Neural cell (in vitro differentiated cells): ENCODE measurements around the gene PYGM. TPM values are rescaled to one million over a fixed set of nuclear protein-coding genes. Genes with fewer than 3 reads are reported as not detected.

Experiments used
- H2AFZ ChIP-seq: fragments of 200-600, 300-800 bp; sonication (generic), shearing (Covaris generic); 2 replicates; pipeline ENCODE4 v1.6.0; 2014; ENCODE audit warnings: low read depth, mild to moderate bottlenecking, antibody characterized with exemption, low read length, moderate library complexity
- H3F3A ChIP-seq: fragments of 200-600 bp; shearing (Covaris generic); 2 replicates; pipeline ENCODE4 v1.6.1; 2016; ENCODE audit warnings: mild to moderate bottlenecking, moderate library complexity, mixed read lengths, antibody characterized with exemption, low read length; ENCODE audit not compliant: insufficient read depth, poor library complexity, severe bottlenecking
- H3K27ac ChIP-seq: fragments of 200-600, 300-800 bp; sonication (generic), shearing (Covaris generic); 2 replicates; pipeline ENCODE4 v1.5.1; 2014; ENCODE audit warnings: mild to moderate bottlenecking, low read length, moderate library complexity
- H3K27me3 ChIP-seq: fragments of 300-800, 200-600 bp; sonication (generic), shearing (Covaris generic); 2 replicates; pipeline ENCODE4 v1.6.0; 2014; ENCODE audit warnings: mild to moderate bottlenecking, low read depth, low read length, moderate library complexity; ENCODE audit not compliant: insufficient read depth
- H3K36me3 ChIP-seq: fragments of 300-800, 200-600 bp; sonication (generic), shearing (Covaris generic); 2 replicates; pipeline ENCODE4 v1.5.1; 2014; ENCODE audit warnings: mild to moderate bottlenecking, antibody characterized with exemption, low read length, moderate library complexity; ENCODE audit not compliant: insufficient read depth
- H3K4me2 ChIP-seq: fragments of 300-800, 200-600 bp; sonication (generic), shearing (Covaris generic); 2 replicates; pipeline ENCODE4 v1.6.0; 2014; ENCODE audit warnings: mild to moderate bottlenecking, low read length
- H3K4me3 ChIP-seq: fragments of 300-800, 200-600 bp; sonication (generic), shearing (Covaris generic); 2 replicates; pipeline ENCODE4 v1.5.1; 2014; ENCODE audit warnings: mild to moderate bottlenecking, low read length, moderate library complexity
- H3K79me2 ChIP-seq: fragments of 200-600 bp; shearing (Covaris generic); replicated peaks from 2 replicates; pipeline ENCODE4 v1.6.0; 2014; ENCODE audit warnings: mild to moderate bottlenecking, low read length, moderate library complexity; ENCODE audit not compliant: insufficient read depth
- H3K9ac ChIP-seq: fragments of 300-800, 200-600 bp; sonication (generic), shearing (Covaris generic); 2 replicates; pipeline ENCODE4 v1.6.1; 2016; ENCODE audit warnings: mild to moderate bottlenecking, low read length, mixed read lengths
- H3K9me2 ChIP-seq: fragments of 200-600 bp; shearing (Covaris generic); 2 replicates; pipeline ENCODE4 v1.6.1; 2016; ENCODE audit warnings: mild to moderate bottlenecking, low read length, mixed read lengths; ENCODE audit not compliant: insufficient read depth
- H3K9me3 ChIP-seq: fragments of 200-600, 300-800 bp; sonication (generic), shearing (Covaris generic); 2 replicates; pipeline ENCODE4 v1.6.1; 2016; ENCODE audit warnings: mild to moderate bottlenecking, mixed run types, low read length, moderate library complexity, mixed read lengths
- H4K20me1 ChIP-seq: fragments of 200-600 bp; shearing (Covaris generic); 2 replicates; pipeline ENCODE4 v1.6.1; 2016; ENCODE audit warnings: mild to moderate bottlenecking, mixed run types; ENCODE audit not compliant: insufficient read depth
- EP300 ChIP-seq: fragments of 450-650 bp; conservative IDR thresholded peaks from 2 replicates; pipeline ENCODE4 v1.6.1; 2014; ENCODE audit warnings: antibody characterized with exemption, mild to moderate bottlenecking, moderate library complexity; ENCODE audit not compliant: poor library complexity, severe bottlenecking
- EZH2 ChIP-seq: fragments of 200-600, 300-800 bp; shearing (Covaris generic), sonication (generic); IDR thresholded peaks from 2 replicates; pipeline ENCODE4 v1.6.1; 2014; ENCODE audit warnings: antibody characterized with exemption, low read length, borderline replicate concordance, mild to moderate bottlenecking; ENCODE audit not compliant: insufficient read depth, poor library complexity, severe bottlenecking
- MXI1 ChIP-seq: fragments of 450-650 bp; conservative IDR thresholded peaks from 2 replicates; pipeline ENCODE4 v1.6.1; 2014; ENCODE audit warnings: antibody characterized with exemption, mild to moderate bottlenecking; ENCODE audit not compliant: poor library complexity, severe bottlenecking
- POLR2AphosphoS5 ChIP-seq: IDR thresholded peaks from 2 replicates; pipeline ENCODE4 v1.6.1; 2012
- RAD21 ChIP-seq: fragments of 450-650 bp; conservative IDR thresholded peaks from 2 replicates; pipeline ENCODE4 v1.6.1; 2014; ENCODE audit warnings: antibody characterized with exemption, mild to moderate bottlenecking, moderate library complexity
- SMC3 ChIP-seq: fragments of 450-650 bp; conservative IDR thresholded peaks from 2 replicates; pipeline ENCODE4 v1.6.1; 2014; ENCODE audit warnings: antibody characterized with exemption, mild to moderate bottlenecking, moderate library complexity; ENCODE audit not compliant: poor library complexity
- TAF1 ChIP-seq: IDR thresholded peaks from 2 replicates; pipeline ENCODE4 v1.6.1; 2012; ENCODE audit warnings: low read depth
- polyA plus RNA-seq: library from polyadenylated mRNA; depleted of rRNA; stranded (reverse); fragments of >200 nt; gene quantifications from 2 replicates; pipeline ENCODE4 v1.2.3, GENCODE V29; 2014
- TF ChIP-seq, protein P1 (sequence below): IDR thresholded peaks from 2 replicates; pipeline ENCODE4 v1.6.1; 2012; ENCODE audit warnings: borderline replicate concordance
- TF ChIP-seq, protein P2 (sequence below): fragments of 450-650 bp; IDR thresholded peaks from 2 replicates; pipeline ENCODE4 v1.5.1; 2014; ENCODE audit warnings: antibody characterized with exemption, mild to moderate bottlenecking, moderate library complexity; ENCODE audit not compliant: poor library complexity, severe bottlenecking

The PYGM gene
- polyA plus RNA-seq, 1 donor from 2014 or later: 0.43 TPM

DNA sequence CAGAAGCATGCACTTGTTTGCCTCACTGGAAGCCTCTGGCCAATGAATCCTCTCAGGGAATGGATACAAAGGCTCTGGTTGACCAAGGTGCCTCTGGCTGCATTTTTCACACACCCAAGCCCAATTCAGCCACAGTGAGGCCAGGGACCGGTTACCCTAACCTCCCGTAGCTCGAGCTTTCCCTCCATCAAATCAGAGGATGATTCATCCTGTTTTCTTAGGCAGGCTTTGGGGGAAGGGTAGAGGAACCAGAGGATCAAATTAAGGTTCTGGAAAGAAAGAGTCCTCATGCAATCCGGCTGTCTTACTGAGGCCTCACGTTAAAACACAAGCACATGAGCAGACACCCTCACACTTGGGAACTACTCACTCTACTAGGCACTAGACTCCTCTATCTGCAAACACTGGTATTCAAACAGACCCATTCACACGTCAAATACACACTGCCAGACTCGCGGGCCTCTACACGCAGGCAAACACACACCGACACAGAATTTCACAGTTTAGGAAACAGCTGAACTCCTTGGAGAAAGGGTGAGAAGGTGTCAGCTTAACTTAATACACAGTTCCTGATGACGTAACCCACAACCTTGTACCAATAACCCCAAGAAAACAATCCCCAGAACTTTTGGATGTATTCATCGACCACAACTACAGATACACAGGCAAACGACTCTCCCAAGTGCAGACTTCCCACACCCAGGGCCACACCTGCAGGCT, 49.2 kb downstream of the PYGM start:
- H2AFZ ChIP-seq: no peak overlapping the region
- H3K9ac ChIP-seq: peak overlapping the region; percentile 64
- H3K9me3 ChIP-seq: no peaks in the 10 kb centered on the region
- no peaks in the 10 kb centered on the region for H3F3A ChIP-seq
- H3K27me3 ChIP-seq: no peaks in the 10 kb centered on the region
- no peaks in the 10 kb centered on the region for H3K9me2 ChIP-seq
- H3K4me3 ChIP-seq: peak overlapping the region; percentile 62
- no peaks in the 10 kb centered on the region for H3K36me3 ChIP-seq
- no peak overlapping the region for H3K27ac ChIP-seq
- peaks cover 59% of the 10 kb centered on the region for H3K79me2 ChIP-seq
- peaks cover 37% of the 10 kb centered on the region for H4K20me1 ChIP-seq
- TF ChIP-seq, protein P1, sequence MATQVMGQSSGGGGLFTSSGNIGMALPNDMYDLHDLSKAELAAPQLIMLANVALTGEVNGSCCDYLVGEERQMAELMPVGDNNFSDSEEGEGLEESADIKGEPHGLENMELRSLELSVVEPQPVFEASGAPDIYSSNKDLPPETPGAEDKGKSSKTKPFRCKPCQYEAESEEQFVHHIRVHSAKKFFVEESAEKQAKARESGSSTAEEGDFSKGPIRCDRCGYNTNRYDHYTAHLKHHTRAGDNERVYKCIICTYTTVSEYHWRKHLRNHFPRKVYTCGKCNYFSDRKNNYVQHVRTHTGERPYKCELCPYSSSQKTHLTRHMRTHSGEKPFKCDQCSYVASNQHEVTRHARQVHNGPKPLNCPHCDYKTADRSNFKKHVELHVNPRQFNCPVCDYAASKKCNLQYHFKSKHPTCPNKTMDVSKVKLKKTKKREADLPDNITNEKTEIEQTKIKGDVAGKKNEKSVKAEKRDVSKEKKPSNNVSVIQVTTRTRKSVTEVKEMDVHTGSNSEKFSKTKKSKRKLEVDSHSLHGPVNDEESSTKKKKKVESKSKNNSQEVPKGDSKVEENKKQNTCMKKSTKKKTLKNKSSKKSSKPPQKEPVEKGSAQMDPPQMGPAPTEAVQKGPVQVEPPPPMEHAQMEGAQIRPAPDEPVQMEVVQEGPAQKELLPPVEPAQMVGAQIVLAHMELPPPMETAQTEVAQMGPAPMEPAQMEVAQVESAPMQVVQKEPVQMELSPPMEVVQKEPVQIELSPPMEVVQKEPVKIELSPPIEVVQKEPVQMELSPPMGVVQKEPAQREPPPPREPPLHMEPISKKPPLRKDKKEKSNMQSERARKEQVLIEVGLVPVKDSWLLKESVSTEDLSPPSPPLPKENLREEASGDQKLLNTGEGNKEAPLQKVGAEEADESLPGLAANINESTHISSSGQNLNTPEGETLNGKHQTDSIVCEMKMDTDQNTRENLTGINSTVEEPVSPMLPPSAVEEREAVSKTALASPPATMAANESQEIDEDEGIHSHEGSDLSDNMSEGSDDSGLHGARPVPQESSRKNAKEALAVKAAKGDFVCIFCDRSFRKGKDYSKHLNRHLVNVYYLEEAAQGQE: no peak
- TF ChIP-seq EZH2 (no peak), POLR2AphosphoS5 (peak; percentile 1), TAF1 (no peak), SMC3 (no peak), MXI1 (no peak)
- peak overlapping the region; percentile 52 for H3K4me2 ChIP-seq

DNA sequence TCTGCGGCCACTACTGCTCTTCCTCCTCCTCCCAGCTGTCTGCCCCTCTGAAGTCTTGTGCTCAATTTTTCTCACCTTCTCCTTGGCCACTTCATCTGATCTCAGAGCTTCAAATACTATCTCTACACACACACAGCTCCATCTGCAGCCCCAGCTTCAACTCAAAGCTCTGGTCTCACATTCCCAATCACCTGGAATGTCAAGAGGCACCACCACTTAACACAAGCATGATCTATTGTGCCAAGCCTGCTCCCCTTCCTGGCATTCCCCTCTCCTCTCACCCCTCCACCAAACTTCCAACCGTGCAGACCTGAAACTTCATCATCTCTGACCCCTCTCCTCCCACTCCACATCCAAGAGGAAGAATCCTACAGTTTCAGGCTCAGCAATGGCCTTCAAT, 54.3 kb downstream of the PYGM start:
- H3K9me2 ChIP-seq: no peaks in the 10 kb centered on the region
- H3K4me2 ChIP-seq: no peak overlapping the region
- H3K27me3 ChIP-seq: no peaks in the 10 kb centered on the region
- H4K20me1 ChIP-seq: peaks cover 14% of the 10 kb centered on the region
- H3K4me3 ChIP-seq: no peak overlapping the region
- no peak overlapping the region for H2AFZ ChIP-seq
- no peak overlapping the region for H3K27ac ChIP-seq
- peaks cover 74% of the 10 kb centered on the region for H3K79me2 ChIP-seq
- H3K9me3 ChIP-seq: no peaks in the 10 kb centered on the region
- TF ChIP-seq RAD21 (no peak), POLR2AphosphoS5 (no peak), MXI1 (no peak), TAF1 (no peak), EZH2 (no peak), EP300 (no peak)
- TF ChIP-seq, protein P1: no peak
- TF ChIP-seq, protein P2, sequence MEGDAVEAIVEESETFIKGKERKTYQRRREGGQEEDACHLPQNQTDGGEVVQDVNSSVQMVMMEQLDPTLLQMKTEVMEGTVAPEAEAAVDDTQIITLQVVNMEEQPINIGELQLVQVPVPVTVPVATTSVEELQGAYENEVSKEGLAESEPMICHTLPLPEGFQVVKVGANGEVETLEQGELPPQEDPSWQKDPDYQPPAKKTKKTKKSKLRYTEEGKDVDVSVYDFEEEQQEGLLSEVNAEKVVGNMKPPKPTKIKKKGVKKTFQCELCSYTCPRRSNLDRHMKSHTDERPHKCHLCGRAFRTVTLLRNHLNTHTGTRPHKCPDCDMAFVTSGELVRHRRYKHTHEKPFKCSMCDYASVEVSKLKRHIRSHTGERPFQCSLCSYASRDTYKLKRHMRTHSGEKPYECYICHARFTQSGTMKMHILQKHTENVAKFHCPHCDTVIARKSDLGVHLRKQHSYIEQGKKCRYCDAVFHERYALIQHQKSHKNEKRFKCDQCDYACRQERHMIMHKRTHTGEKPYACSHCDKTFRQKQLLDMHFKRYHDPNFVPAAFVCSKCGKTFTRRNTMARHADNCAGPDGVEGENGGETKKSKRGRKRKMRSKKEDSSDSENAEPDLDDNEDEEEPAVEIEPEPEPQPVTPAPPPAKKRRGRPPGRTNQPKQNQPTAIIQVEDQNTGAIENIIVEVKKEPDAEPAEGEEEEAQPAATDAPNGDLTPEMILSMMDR: no peak
- no peaks in the 10 kb centered on the region for H3K36me3 ChIP-seq
- no peak overlapping the region for H3K9ac ChIP-seq
- no peaks in the 10 kb centered on the region for H3F3A ChIP-seq
